IPS-NIHi7 (cell line): Measurements from ENCODE around the gene BRINP3.
"Not testable (repeated sequence)": the region's sequence is repeated elsewhere in the genome, so short reads cannot be mapped to it uniquely, and the experiment has no call there.

Experiments used
- DNase-seq: peaks from one replicate; pipeline ENCODE4 v3.0.0; 2012; ENCODE audit warnings: mixed read lengths; ENCODE audit errors: extremely low spot score

BRINP3 gene

GRCh38 chr1:190183588-190183987, 294.1 kb downstream of the BRINP3 start:
- DNase-seq, result no peak

- DNase-seq, result no peak
These were observed 297.8 kb downstream of the BRINP3 start for GRCh38 chr1:190179817-190180216.

DNA sequence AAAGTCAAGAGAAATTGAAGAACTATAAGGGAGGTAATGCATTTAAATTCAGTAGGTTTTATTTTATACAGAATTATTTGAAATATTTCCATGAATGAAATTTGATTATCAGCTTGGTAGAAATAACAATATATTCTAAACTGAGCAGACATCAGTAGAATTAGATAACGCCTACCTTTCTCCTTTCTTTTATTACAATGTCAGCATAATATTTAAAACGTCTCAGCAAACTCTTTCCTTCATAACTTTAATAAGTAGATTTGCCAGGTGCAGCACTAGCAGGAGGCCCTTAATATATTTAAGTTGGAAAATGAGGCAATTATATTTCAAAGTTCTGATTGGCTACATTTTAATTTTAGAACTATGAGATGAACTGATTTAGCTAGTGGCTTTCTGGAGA, 298.8 kb downstream of the BRINP3 start:
- DNase-seq, result no peak

GRCh38 chr1:190177555-190177954, 300.1 kb downstream of the BRINP3 start:
- DNase-seq, result no peak

DNA sequence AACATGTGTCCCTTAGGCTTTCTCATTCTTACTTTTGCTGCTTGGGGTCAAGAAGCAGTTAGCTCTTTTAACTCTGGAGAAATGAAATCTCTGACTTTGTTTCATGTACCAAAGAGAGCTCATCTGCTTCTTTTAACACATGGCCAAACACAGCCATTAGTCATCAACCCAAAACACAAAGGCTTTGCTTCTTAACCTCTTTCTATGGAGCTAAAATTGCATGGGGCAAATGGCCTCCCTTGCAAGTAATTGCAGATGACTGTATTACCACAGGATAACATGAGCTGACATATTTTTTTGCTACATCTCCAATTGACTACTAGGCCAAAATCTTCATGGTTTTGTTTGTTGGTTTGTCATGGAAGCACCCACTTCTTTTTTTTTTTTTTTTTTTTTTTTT, 300.9 kb downstream of the BRINP3 start:
- DNase-seq, result no peak

- DNase-seq, result no peak
These were observed 302.3 kb downstream of the BRINP3 start for GRCh38 chr1:190175320-190175719.

- no peak for DNase-seq
These were observed 304.8 kb downstream of the BRINP3 start for GRCh38 chr1:190172651-190173430.

GRCh38 chr1:190170321-190170720, 307.3 kb downstream of the BRINP3 start:
- DNase-seq, result no peak

DNA sequence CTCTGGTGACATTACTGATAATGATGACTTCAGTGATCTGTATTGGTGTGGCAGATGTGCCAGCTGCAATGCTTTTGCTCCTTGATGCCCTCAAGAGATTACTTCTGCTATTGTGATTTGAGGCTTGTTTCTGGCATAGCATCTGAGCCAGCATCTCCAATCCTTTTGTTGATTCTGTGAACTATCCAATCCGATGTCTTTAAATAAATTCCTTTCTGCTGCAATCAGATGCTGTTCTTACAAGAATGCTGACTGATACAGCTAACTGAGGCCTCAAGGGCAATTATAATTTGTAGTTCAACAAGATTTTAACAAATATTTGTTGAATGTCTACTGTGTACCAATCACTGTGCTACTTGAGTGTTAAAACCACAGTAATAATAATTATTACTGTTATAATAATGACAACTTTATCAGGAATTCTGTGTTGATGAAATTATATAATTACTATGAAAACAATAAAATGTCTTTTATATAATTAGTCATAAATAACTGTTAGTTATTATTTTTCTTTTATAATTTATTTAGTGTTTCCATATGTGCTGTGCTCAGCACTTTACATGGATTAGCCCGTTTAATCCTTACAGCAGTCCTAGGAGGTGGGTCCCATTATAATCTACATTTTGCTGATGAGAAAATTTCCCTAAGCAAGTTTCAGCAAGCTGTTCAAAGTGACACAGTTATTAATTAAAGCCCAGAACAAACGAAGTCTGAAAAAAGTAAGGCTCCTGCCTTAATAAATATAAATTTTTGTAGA, 308.2 kb downstream of the BRINP3 start:
- no peak for DNase-seq

DNA sequence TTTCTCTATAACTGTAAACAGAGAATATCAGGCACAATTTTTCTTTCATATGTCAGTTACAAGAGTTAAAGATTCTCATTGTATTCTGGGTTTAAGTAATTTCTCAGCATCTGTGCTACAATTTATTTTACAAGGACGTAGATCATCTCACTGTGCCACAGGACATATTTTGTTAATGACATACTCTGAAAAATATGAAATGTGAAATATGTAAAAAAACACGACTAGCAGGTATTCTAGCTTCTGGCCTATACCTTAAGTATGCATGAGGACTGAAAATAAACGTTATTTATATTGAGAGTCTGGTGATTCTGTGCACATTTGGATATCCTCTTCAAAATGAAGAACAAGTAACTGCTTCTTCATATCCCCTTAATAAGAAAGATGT, 308.8 kb downstream of the BRINP3 start:
- DNase-seq, result no peak

DNA sequence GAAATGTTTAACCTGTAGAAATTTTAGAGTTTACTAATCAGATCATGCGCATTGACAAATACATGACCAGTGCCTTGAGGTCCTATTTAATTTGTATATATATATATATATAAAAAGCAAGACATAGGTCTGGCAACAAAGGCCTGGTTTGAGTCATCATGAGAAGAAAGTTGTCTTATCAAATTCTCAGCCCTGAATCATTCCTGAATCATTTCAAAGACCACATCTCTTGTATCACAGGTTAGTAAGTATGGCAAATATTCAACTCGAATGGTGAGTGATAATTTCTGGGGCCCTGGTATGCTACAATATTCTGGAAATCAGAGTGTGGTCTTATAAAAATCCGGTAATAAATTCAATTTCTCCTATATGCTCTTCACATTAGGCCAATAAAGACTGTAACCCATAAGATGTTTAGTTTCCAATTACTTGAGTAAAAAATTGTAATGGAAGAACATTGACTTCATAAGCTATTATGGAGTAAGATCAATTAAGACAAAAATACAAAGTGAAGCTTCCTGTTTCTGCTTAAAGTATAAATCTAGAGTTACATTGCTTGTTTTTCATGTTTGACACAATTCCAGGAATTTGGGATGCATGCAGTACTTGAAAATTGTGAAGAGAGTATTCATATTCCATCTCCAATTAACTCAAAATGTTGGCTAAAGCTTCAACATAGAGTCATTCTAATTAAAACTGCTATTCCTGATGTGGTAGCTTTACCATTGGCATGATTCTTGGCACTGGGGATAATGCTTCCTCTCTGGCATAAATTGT, 309.4 kb downstream of the BRINP3 start:
- DNase-seq, result no peak

DNA sequence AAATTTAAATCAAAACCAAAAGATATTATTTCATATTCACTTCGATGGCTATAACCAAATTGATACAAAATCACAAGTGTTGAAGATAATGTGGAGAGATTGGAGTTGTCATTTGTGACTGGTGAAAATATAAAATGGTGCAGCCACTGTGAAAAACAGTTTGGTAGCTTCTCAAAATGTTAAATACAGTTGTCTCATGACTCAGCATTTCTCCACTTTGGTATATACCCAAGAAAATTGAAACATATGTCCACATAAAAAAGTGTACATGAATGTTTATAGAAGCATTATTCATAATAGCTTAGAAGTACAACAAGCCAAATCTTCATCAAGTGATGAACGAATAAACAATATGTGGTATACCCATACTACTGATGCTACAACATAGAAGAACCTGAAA, 318.5 kb downstream of the BRINP3 start:
- no peak for DNase-seq

- no peak for DNase-seq
These were observed 322.9 kb downstream of the BRINP3 start for GRCh38 chr1:190154744-190155143.

DNA sequence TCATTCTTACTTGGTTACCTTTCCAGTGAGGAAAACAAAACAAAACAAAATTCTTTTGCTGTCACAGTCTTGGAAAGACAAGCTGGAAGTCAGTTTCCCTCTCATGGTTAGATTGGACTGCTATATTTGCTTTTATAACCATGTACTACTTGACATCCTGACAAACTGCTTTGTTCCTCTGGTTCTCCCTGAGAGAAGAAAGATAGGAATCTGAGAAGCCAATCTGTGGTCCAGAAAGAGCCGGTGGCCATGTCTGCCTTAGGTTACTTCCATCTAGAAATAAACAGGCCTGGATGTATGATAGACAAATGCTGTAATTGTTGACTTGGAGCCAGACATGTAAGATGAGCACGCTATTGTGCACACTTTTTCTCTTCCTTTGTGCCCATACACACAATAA, 330.0 kb downstream of the BRINP3 start:
- no peak for DNase-seq

- DNase-seq, result no peak
These were observed 333.0 kb downstream of the BRINP3 start for GRCh38 chr1:190144650-190145049.

DNA sequence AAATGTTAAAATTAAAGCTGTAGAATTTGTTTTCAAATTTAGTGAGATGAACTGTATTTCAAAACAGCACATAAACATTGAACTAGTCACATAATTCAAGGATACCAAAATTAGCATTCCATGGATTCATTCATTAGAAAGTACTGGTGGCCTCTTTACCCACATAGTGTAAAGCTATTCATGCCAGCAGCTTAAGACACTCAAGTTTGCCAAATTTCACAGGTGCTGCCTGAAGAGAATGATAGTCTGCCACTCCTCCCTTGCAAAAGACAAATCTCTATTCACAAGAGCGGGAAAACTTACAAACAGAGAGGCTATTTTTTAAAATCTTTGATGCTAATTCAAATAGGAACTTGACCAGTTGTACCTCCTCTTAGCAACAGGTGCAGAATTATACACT, 337.0 kb downstream of the BRINP3 start:
- DNase-seq, result no peak

DNA sequence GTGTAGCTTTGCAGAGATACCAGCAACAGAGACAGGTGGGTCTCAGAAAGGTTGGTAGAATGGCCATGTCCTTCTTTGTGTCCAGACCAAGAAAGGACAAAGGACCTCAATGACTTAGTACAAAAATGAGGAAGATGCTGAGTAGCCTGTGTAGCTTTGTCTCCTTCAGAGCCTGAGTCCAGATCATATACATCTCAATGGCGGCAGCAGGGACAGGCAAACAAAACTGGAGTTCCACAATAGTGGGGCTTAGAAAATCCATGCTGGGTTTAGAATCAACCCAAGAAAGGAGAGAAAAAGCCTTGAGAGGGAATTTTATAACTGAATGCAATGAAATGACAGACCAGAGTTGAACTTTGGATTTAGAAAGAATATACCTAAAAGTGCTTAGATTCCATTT, 339.0 kb downstream of the BRINP3 start:
- DNase-seq, result no peak

GRCh38 chr1:190138266-190138665, 339.4 kb downstream of the BRINP3 start:
- DNase-seq, result no peak

GRCh38 chr1:190129366-190129765, 348.3 kb downstream of the BRINP3 start:
- no peak for DNase-seq

- DNase-seq, result no peak
These were observed 350.9 kb downstream of the BRINP3 start for GRCh38 chr1:190126728-190127127.

GRCh38 chr1:190124068-190124467, 353.6 kb downstream of the BRINP3 start:
- no peak for DNase-seq

DNA sequence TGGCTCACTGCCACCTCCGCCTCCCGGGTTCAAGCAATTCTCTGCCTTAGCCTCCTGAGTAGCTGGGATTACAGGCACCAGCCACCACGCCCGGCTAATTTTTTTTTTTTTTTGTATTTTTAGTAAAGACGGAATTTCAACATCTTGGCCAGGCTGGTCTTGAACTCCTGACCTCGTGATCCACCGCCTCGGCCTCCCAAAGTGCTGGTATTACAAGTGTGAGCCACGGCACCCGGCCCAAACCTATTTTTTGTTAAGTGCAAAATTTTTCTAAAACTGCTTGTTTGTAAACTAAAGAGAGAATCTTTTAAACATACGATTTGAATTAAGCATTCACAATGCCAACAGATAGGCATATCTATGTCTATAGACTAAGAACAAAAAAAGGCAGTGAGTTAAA, 357.1 kb downstream of the BRINP3 start:
- DNase-seq, result not testable (repeated sequence)

DNA sequence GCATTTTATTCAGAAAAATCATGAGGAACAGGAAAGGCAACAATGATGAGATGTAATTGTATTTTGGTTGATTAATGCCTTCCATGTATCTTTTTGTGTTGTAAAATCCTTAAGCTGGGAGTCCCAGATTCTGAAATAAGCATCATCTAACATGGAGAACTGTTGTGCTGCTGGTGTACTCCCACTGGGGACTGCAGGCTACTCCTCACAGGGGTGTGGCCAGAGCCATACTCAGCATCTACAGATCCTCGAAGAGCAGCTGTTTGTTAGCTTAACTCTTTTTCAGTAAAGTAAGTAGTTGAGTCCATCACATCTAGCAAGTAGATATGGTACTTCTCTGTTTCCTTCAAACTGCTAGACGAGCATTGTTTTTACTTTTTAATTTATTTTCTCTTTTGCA, 358.0 kb downstream of the BRINP3 start:
- DNase-seq, result no peak
